ENCODE results near the gene NUDT4. TPM values are rescaled to one million over a fixed set of nuclear protein-coding genes. Genes with fewer than 3 reads are reported as not detected.

The NUDT4 gene
- total and polyA plus RNA-seq, 2 of the 8 experiments (the other 6 are each of a cell fraction or from before 2014, with no cell fraction given), result 17.3 to 71.7 TPM

DNA sequence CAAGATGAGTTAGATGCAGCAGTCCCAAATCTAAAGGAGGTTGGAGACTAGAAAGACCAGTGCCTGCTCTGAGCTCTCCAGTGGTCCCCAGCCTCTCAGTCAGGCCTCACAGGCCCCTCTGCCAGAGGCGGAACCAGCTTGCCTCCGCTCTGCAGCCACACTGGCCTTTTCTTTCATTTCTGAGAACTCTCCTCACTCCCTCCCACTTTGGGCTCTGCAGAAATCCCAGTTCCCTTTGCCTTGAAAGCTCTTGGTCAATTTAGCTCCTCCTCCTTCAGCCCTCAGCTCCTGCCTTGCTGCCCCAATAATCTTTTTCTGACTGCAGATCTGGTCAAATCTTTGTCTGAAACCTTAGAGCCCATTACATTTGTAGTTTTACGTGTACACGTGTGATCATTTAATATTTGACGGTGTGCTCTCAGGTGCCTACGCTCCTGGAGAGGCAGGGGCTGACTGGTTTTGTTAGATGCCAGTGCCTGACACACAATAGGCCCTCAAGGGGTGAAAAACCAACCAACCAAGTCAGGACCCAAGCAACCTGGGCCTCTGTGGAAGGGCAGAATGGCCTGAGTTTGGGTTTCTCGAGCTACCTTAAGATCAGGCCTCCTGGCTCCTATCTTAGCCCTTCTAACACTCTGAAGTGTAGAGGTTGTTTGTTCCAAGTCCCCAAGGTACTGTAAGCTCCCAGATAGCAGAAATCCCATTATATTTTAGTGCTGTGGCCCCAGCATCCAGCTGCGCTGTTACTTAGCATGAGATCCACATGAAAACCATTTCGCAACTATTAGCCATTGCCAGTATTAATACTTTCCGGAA is 1.1 kb upstream of the NUDT4 start:
- peak overlapping the region; percentile 64 for H2AFZ ChIP-seq (ENCODE audit: low read length)
- TF ChIP-seq CHD2 (IDR thresholded peaks at IDR 0.05; ENCODE audit: low read length) (no peak), TAF7 (optimal IDR thresholded peaks at IDR 0.05; ENCODE audit: borderline replicate concordance, low read depth, low read length) (no peak), YY1 (IDR thresholded peaks at IDR 0.05; ENCODE audit: low read depth, low read length) (no peak), TCF12 (IDR thresholded peaks at IDR 0.05; ENCODE audit: low read depth, low read length) (no peak), ZNF274 (IDR thresholded peaks at IDR 0.05; ENCODE audit: borderline replicate concordance, extremely low read depth, low read length) (no peak), SP4 (IDR thresholded peaks at IDR 0.05; ENCODE audit: low read length) (no peak), POLR2A (IDR thresholded peaks at IDR 0.05; ENCODE audit: control extremely low read depth in 1 of 2, low read depth in 2 of 2, low read length in 2 of 2) (0 out of 3 replicates have a peak, but pooled peaks of 1 of the 2 experiments have one; percentile 55), TAF1 (IDR thresholded peaks at IDR 0.05; ENCODE audit: low read depth, low read length) (no peak)
- TF ChIP-seq, protein P1, sequence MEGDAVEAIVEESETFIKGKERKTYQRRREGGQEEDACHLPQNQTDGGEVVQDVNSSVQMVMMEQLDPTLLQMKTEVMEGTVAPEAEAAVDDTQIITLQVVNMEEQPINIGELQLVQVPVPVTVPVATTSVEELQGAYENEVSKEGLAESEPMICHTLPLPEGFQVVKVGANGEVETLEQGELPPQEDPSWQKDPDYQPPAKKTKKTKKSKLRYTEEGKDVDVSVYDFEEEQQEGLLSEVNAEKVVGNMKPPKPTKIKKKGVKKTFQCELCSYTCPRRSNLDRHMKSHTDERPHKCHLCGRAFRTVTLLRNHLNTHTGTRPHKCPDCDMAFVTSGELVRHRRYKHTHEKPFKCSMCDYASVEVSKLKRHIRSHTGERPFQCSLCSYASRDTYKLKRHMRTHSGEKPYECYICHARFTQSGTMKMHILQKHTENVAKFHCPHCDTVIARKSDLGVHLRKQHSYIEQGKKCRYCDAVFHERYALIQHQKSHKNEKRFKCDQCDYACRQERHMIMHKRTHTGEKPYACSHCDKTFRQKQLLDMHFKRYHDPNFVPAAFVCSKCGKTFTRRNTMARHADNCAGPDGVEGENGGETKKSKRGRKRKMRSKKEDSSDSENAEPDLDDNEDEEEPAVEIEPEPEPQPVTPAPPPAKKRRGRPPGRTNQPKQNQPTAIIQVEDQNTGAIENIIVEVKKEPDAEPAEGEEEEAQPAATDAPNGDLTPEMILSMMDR (IDR thresholded peaks at IDR 0.05; ENCODE audit: control extremely low read depth in 1 of 3, insufficient read depth in 1 of 3, low read depth in 1 of 3, low read length in 3 of 3), result no peak

More for the DNA sequence above, 1.1 kb upstream of the NUDT4 start:
- WGBS, 2 experiments (ENCODE audit: extremely low coverage in 1 of 2, insufficient coverage in 1 of 2, insufficient read length in 1 of 2, insufficient replicate concordance in 2 of 2, low coverage in 1 of 2, low lambda C conversion rate in 2 of 2, missing lambda C conversion rate in 1 of 2), result 58% methylated on average over 10 of the region's 10 CpGs; no CpG with 5 or more reads in 1 of the 2 experiments
- H2BK120ac ChIP-seq (replicated peaks; ENCODE audit: low read depth, low read length), result no peak overlapping the region
- H3K14ac ChIP-seq (ENCODE audit: insufficient read length), result no peak overlapping the region
- peak in 1 of 2 experiments; percentile 53 for DNase-seq (ENCODE audit: low read depth in 1 of 2, low spot score in 2 of 2)
- 0 out of 2 replicates have a peak overlapping the region, but pooled peaks have one; percentile 24 for H3K27ac ChIP-seq (ENCODE audit: low read depth, low read length)
- no peaks in the 10 kb centered on the region for H3K9me3 ChIP-seq (ENCODE audit: insufficient read depth in 2 of 2, low read depth in 1 of 2, low read length in 1 of 2)
- H3K56ac ChIP-seq (replicated peaks; ENCODE audit: insufficient read length, low read depth, low read length), result no peak overlapping the region
- peak overlapping the region; percentile 46; the same call in 1 of the 2 replicates for H2BK5ac ChIP-seq (ENCODE audit: low read depth, low read length)
- FAIRE-seq, result no peak
- 0 out of 2 replicates have a peak overlapping the region, but pooled peaks have one; percentile 7 for H4K8ac ChIP-seq (ENCODE audit: extremely low read depth, insufficient read depth, low read length)
- no peak overlapping the region for H3K4ac ChIP-seq (replicated peaks; ENCODE audit: insufficient read length, low read depth, low read length)
- no peaks in the 10 kb centered on the region for H3K79me1 ChIP-seq (ENCODE audit: low read depth, low read length)
- H3K18ac ChIP-seq (ENCODE audit: extremely low read depth, low read length), result peak overlapping the region; percentile 36; the same call in 1 of the 2 replicates
- CTCF ChIA-PET (ENCODE audit: partially characterized antibody), result interaction anchor here (0.6 to 2.3 kb wide), 7 partner anchors 9 to 655 kb away, joined by 3 to 7 read pairs (median 3); no protein-coding TSS in a partner anchor
- peak overlapping the region; percentile 82; the same call in 1 of the 2 replicates for H2BK20ac ChIP-seq (ENCODE audit: low read length)
- no peak overlapping the region for H4K5ac ChIP-seq (ENCODE audit: insufficient read length, low read depth, low read length)
- H3K9ac ChIP-seq (replicated peaks in 1 of 4; ENCODE audit: extremely low read depth in 1 of 4, low read depth in 3 of 4, low read length in 3 of 4), result peak overlapping the region in 1 of 4 experiments; percentile 10; a peak in 2 of 7 replicates
- peaks cover 0 to 7% of the 10 kb centered on the region in 2 experiments for H4K20me1 ChIP-seq (replicated peaks in 1 of 2; ENCODE audit: control insufficient read depth in 1 of 2, insufficient read depth in 2 of 2, low read length in 2 of 2)
- H3K79me2 ChIP-seq (ENCODE audit: control insufficient read depth in 1 of 2, insufficient read depth in 2 of 2, low read length in 2 of 2), result peaks cover 10 to 34% of the 10 kb centered on the region in 2 experiments
- H4K91ac ChIP-seq (replicated peaks; ENCODE audit: insufficient read length, low read length), result no peak overlapping the region
- no peak overlapping the region for H3K23ac ChIP-seq (ENCODE audit: insufficient read length)
- peak overlapping the region; percentile 67 to 96 (median 81); a peak in 6 of 8 replicates for H3K4me3 ChIP-seq (ENCODE audit: extremely low read depth in 1 of 4, insufficient read depth in 2 of 4, low read depth in 3 of 4, low read length in 4 of 4)
- POLR2A ChIA-PET (ENCODE audit: partially characterized antibody), result interaction anchor here (0.8 to 1.6 kb wide), 4 partner anchors 29 to 1233 kb away, joined by 3 to 4 read pairs (median 3); no protein-coding TSS in a partner anchor
- no peak overlapping the region for H2AK5ac ChIP-seq (ENCODE audit: low read depth, low read length)
- peaks cover 13 to 20% (median 15%) of the 10 kb centered on the region in 4 experiments; a peak in 6 of 7 replicates for H3K4me1 ChIP-seq (replicated peaks in 1 of 4; ENCODE audit: control insufficient read depth in 3 of 4, insufficient read depth in 4 of 4, low read length in 3 of 4)
- no peaks in the 10 kb centered on the region for H3K36me3 ChIP-seq (ENCODE audit: control insufficient read depth in 2 of 4, insufficient read depth in 4 of 4, low read length in 3 of 4)
- no peak overlapping the region for H2BK15ac ChIP-seq (ENCODE audit: low read length)
- peak overlapping the region; percentile 75 to 98 for H3K4me2 ChIP-seq (ENCODE audit: insufficient read depth in 1 of 2, low read depth in 2 of 2, low read length in 2 of 2)
- peaks cover 12% of the 10 kb centered on the region for H3K23me2 ChIP-seq (ENCODE audit: low read depth, low read length)
- H2BK12ac ChIP-seq (ENCODE audit: low read depth, low read length), result peak overlapping the region; percentile 71
- no peaks in the 10 kb centered on the region for H3K27me3 ChIP-seq (replicated peaks in 1 of 4; ENCODE audit: control insufficient read depth in 3 of 4, extremely low read depth in 1 of 4, insufficient read depth in 3 of 4, low read length in 3 of 4)

Data from H1 (cell line).